HG03460 (cell line): Measurements from ENCODE around the gene LAMA2.

ENCODE experiments used
- ATAC-seq: cut with Tn5 transposase; IDR thresholded peaks from one replicate; pipeline ENCODE4 v1.9.1; 2021; ENCODE audit not compliant: unreplicated experiment

LAMA2 gene, protein sequence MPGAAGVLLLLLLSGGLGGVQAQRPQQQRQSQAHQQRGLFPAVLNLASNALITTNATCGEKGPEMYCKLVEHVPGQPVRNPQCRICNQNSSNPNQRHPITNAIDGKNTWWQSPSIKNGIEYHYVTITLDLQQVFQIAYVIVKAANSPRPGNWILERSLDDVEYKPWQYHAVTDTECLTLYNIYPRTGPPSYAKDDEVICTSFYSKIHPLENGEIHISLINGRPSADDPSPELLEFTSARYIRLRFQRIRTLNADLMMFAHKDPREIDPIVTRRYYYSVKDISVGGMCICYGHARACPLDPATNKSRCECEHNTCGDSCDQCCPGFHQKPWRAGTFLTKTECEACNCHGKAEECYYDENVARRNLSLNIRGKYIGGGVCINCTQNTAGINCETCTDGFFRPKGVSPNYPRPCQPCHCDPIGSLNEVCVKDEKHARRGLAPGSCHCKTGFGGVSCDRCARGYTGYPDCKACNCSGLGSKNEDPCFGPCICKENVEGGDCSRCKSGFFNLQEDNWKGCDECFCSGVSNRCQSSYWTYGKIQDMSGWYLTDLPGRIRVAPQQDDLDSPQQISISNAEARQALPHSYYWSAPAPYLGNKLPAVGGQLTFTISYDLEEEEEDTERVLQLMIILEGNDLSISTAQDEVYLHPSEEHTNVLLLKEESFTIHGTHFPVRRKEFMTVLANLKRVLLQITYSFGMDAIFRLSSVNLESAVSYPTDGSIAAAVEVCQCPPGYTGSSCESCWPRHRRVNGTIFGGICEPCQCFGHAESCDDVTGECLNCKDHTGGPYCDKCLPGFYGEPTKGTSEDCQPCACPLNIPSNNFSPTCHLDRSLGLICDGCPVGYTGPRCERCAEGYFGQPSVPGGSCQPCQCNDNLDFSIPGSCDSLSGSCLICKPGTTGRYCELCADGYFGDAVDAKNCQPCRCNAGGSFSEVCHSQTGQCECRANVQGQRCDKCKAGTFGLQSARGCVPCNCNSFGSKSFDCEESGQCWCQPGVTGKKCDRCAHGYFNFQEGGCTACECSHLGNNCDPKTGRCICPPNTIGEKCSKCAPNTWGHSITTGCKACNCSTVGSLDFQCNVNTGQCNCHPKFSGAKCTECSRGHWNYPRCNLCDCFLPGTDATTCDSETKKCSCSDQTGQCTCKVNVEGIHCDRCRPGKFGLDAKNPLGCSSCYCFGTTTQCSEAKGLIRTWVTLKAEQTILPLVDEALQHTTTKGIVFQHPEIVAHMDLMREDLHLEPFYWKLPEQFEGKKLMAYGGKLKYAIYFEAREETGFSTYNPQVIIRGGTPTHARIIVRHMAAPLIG (N-terminal part only)

GRCh38 chr6:128882991-128883611 is at the start of gene LAMA2:
TSS of gene LAMA2 (plus strand) at chr6:128883138. CDS start at chr6:128883246, 108 bp downstream.
- no peak for ATAC-seq

DNA sequence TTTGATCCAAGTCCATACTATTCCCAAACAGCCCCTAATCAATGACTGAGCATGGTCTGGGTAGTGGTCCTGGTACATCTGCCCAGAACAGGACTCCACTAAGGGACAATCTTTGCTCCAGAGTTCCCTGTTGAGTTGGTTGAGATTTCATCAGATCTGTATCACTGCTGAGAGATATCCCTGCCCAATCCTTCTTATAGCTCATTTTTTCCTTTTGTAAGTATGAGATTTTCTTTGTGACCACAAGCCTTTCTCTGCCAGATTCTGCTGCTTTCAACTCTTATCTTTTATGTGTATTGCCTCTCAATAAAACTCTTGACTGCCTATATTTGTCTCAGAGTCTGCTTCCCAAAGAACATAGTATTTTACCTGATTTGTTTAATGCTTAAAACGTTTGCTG is 46.2 kb upstream of the LAMA2 start:
- ATAC-seq: no peak

DNA sequence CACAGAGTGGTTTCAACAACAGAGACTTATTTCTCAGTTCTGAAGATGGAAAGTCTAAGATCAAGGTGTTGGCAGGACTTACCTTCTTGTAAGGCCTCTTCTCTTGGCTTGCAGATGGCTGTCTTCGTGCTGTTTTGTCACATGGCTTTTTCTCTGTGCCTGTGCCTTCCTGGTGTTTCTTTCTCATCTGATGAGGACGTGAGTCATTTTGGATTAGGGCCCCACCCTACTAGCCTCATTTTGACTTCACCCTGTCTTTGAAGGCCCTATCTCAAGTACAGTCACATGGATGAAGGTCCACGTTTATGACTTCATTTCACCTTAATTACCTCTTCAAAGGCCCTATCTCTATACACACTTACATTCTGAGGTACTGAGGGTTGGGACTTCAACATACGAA is 41.4 kb upstream of the LAMA2 start:
- ATAC-seq: no peak

- ATAC-seq: no peak
Observed at GRCh38 chr6:128844598-128844997, 38.3 kb upstream of the LAMA2 start.

GRCh38 chr6:128847431-128848210 is 35.3 kb upstream of the LAMA2 start:
- ATAC-seq: no peak

GRCh38 chr6:128848212-128848935 is 34.6 kb upstream of the LAMA2 start:
- no peak for ATAC-seq

DNA sequence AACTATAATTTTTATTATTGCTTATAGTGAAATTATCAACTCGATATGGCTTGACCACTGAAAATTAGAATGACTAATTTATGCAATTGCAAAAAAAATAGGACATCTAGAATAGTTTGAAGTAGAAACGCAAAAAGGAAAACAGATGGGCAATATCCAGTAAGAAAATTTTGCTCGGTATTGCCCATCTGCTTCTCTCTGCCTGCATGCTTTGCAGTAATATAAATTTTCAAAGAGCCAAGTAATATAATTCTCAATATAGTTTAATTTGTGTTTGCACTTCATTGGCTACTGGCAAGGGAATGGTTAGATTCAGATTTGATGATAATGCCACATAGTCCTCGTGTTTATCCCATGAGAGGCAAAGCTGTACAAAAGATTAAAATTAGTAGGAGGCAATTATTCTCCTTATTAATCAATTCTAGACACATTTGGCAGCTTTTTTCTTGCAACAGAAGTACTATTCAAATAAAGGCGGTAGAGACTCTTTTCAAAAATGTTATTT is 27.3 kb upstream of the LAMA2 start:
- ATAC-seq: no peak

DNA sequence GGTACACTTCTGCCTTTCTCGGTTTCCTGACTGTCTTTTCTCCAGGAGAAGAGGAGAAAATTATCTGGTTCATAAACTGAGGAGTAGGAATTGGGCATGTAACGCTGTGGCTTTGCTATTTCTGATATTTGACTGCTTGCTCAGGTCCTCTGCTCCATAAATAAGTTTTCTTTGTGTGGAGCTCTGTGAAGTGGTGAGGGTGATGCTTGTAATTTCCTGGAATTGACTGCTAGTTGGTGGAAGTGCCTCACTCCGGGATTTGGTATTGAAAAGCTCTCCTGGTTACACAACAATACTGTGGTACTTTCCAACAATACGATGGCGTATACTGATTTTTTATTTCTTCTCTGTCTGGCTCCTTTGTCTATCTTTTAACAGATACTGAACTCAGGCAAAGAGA is 25.1 kb upstream of the LAMA2 start:
- no peak for ATAC-seq

- no peak for ATAC-seq
Observed at GRCh38 chr6:128860782-128861181, 22.2 kb upstream of the LAMA2 start.

DNA sequence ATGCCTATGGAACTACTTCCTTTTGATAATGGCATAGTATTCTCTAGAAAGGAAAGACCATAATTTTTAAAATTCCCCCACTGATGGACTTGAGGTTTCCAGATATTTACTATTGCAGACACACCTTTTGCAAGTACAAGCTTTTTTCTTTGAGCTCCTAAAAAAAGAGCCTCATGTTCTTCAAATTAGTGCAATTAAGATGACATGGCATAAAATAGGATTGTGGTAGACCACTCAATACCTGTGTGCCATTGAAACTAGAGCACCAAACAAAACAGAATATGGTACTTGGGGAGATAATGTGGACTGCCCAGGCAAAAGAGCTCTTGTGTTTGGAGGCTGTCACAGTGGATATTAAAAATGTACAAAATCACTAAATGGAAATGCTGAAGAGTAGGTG is 19.0 kb upstream of the LAMA2 start:
- ATAC-seq: no peak

DNA sequence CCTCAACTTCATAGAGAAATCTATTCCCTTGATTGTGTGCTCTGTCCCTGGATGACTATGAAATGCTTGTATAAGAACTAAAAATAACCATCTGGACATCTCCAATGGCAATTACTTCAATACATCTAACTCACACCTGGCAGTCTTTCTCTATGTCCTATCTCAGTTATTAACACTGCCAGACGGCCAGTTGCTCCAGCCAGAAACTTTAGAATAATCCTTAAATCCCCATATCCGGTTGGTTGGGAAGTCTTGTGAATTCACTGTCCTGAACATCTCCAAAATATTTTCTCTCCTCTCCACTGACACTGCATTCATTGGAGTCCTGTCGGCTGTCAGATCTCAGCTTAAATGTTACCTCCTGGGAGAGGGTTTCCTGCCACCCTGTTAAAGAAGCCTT is 12.2 kb upstream of the LAMA2 start:
- no peak for ATAC-seq

- no peak for ATAC-seq
Observed at GRCh38 chr6:128874863-128875262, 8.1 kb upstream of the LAMA2 start.

- ATAC-seq: no peak
Observed at GRCh38 chr6:128882560-128882959, 378 bp upstream of the LAMA2 start.

DNA sequence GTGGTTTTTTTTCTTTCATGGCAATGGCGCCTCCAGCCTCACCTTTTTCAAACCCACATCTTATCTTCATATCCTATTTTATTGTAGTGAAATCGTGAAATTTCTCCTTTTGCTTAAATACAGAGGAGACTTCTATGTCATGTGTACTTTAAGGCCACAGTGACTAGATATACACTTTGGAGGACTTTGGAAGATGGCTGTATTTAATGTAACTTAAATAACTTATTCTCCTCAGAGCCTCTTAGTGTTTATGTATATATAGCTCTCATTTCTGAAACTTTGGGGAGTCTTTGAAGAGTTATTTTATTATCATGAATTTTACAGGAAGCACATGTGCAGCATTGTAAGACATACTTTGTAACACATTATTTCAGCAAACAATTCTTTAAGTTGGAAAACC is 968 bp downstream of the LAMA2 start:
- ATAC-seq: no peak

DNA sequence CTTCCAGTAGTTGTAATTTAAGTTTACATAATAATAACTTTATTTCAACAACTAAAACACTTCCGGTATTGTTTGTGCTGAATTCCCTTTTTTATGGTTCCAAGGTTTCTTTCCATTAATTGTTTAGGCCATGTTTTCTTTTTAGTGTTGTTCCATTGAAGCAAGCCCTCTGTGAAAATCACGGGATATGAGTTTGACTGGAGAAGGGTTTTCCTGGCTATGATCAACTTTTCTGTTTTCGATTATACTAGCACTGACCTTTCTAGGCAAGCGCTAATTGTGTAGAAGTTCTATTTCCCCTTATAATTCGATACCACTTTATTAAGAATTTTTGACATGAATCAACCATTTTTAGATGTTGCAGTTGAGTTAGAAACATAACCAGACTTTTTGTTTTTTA is 2.4 kb downstream of the LAMA2 start:
- ATAC-seq: no peak

GRCh38 chr6:128886706-128887105 is 3.8 kb downstream of the LAMA2 start:
- no peak for ATAC-seq

- ATAC-seq: no peak
Observed at GRCh38 chr6:128888444-128889175, 5.7 kb downstream of the LAMA2 start.

- no peak for ATAC-seq
Observed at GRCh38 chr6:128889870-128890269, 6.9 kb downstream of the LAMA2 start.
